OCI-M1 (cell line): ENCODE measurements around the gene LCT.

ENCODE experiments used
- DNase-seq: peaks from one replicate; lab custom pipeline; 2025; lab: John Stamatoyannopoulos, UW

LCT gene

DNA sequence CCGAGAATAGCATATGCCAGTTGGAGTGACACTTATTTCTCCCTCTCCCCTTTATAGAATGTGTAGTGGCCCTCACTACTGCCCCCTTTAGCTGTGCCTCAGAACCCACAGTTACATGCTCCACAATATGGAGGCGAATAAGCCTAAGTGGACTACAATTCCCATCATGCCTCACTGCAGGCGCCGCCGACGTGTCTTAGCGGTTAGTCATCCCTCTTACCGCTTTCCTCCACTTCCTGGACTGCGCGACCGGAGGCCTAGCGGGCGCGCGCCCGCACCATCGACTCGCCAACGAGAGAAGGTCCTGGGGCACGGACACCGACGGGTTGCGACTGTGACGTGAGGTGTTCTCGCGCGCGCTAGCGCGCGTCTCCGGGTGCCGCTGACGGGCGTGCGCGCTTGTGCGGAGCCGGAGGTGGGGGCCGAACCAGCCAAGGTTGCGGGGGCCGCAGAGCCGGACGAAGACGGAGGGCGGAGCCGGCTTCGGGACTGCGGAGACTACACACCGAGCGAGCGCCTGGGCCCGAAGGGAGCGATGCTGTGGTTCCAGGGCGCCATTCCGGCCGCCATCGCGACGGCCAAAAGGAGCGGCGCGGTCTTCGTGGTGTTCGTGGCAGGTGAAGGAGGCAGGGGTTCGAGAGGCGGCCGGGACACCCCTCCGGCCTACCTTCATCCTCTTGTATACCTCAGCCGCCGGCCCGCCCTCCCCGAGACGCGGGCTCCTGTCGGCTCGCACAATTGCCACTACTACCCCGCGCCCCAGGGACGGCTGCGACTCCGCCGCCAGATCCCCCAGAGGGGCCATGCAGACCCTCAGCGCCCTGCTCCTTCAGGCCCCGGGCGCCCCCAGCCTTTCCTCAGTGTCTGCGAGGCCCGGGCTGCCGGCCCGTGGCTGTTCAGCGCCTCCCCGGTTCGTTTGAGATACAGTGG, 95.3 kb downstream of the LCT start, which contains the start of gene UBXN4:
UBXN4 (plus strand) TSS at position 461 of the 930 bp plus-strand sequence; CDS start at position 536, 75 bp downstream.
- DNase-seq = peak; percentile 99

DNA sequence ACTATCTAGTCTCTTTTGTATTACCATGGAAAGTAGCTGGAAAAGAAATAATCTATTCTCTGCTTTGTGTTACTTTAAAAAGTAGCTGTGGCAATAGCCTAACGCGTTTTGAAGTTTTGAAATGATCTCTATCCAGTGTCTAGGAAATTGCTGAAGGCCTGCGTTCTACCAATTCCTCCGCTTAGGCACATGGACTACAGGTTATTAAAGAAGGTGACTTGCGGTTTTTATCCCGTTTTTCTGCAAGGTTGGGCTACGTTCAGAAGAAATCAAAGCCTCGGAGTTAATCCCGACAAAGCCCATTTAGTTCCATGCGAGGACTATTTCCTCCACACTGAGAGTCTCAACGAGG, 96.0 kb downstream of the LCT start:
- DNase-seq = no peak

DNA sequence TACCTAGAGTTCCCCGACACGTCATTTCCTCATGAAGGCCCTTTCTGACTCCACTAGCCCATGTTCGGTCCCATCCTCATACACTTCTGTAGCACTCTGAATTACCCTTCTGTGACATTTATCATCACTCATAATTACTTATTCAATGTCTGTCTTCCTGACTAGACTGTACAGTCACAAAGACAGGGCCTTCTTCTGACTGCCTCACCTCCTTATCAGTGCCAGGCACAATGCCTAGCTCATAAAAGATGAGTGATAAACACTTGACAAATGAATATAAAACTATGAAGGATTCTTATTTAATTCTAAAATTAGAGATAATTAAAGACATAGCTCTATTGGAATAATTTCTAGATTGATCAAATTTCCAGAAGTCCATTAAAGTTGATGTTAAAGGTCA, 96.8 kb downstream of the LCT start:
- DNase-seq = no peak
